Heart left ventricle (tissue), 13 donors: ENCODE results near the gene CLIC6.

Experiments
- POLR2A ChIP-seq, 2 donors: fragments of 450-650 bp; IDR thresholded peaks; one replicate each; pipeline ENCODE4 v1.6.1; 2017; ENCODE audit warnings: antibody characterized with exemption in 2 of 2, mild to moderate bottlenecking in 2 of 2, moderate library complexity in 2 of 2
- TF ChIP-seq, protein P1 (sequence below), 12 donors: fragments of 200-600 bp; sonication (generic) in 4 of 12; IDR thresholded peaks; one replicate each; pipeline versions ENCODE4 v1.5.0 to v1.8.0; 2018 to 2022; ENCODE audit warnings: antibody characterized with exemption in 12 of 12, mild to moderate bottlenecking in 5 of 12
- donor health status: ischemic (EF 13 %, LVEDD 7.1; RV severe dilation, severe dysfunction).
- donor health status: DM: no; HTN: yes; CAD: no.
- donor health status: DM: no; HTN: no; CAD: no.
- donor health status: ischemic (EF 25% LVEDD 6.9; RV normal size, moderate dysfunction).
- donor health status: ischemic (EF 25% LVEDD 5.7; RV mildly dilated, moderate dysfunction).
- donor health status: ischemic (EF 35%, LVEDD 5.7; RV mildly dilated, moderate dysfunction).
- donor health status: nonischemic (EF 11% LVEDD 7.7; RV severe dilation, severe dysfunction).
- donor health status: DM: yes; HTN: yes; CAD: no.
- donor health status: PGD.
- donor health status: ischemic (EF 29% LVEDD 5.4; RV normal size, mild dysfunction).
- donor health status: nonischemic (EF 23%, LVEDD 6.1; RV moderate dilation, normal function).

GRCh38 chr21:34733852-34734251 lies 65.1 kb downstream of the CLIC6 start:
- TF ChIP-seq, protein P1, sequence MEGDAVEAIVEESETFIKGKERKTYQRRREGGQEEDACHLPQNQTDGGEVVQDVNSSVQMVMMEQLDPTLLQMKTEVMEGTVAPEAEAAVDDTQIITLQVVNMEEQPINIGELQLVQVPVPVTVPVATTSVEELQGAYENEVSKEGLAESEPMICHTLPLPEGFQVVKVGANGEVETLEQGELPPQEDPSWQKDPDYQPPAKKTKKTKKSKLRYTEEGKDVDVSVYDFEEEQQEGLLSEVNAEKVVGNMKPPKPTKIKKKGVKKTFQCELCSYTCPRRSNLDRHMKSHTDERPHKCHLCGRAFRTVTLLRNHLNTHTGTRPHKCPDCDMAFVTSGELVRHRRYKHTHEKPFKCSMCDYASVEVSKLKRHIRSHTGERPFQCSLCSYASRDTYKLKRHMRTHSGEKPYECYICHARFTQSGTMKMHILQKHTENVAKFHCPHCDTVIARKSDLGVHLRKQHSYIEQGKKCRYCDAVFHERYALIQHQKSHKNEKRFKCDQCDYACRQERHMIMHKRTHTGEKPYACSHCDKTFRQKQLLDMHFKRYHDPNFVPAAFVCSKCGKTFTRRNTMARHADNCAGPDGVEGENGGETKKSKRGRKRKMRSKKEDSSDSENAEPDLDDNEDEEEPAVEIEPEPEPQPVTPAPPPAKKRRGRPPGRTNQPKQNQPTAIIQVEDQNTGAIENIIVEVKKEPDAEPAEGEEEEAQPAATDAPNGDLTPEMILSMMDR (IDR thresholded peaks at IDR 0.05): no peak
- no peak for TF ChIP-seq POLR2A (IDR thresholded peaks at IDR 0.05)
